ENCODE measurements around the gene NOL9. TPM values are rescaled to one million over a fixed set of nuclear protein-coding genes. Genes with fewer than 3 reads are reported as not detected.

Gene NOL9
- total and polyA plus RNA-seq, 2 of the 13 experiments (the other 11 are each of a cell fraction or from before 2014, with no cell fraction given), result 18.0 to 24.7 TPM

DNA sequence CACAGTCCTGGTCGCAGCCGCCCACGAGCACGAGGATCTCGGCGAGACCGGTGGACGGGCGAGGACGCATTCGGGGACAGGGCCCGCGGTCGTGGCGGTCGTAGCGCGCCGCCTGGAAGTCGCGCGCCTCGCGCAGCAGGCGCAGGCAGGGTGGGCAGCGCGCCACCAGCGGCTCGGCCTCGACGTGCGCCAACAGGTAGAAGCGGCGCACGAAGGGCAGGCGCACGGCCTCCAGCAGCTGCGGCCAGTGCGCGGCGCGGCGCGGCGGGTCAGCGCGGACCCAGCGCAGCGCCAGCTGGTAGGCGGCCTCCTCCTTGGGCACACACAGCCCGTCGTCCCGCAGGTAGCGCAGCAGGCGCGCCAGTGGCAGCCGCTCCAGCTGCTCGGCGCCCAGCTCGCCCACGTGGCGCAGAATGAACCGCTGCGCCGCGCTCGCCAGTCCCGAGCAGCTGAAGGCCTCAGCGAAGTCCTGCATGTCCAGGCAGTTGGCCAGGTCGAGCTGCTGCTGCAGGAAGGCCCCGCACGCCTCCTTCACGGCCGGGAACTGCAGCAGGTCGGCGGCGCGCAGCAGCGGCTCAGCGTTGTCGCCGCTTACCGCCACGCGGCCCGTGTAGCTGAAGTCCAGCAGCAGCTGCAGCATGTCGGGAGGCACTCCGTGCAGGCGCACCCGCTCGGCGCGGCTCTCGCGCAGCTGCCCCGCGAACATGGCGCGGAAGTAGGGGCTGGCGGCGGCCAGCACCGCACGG lies 47.8 kb upstream of the NOL9 start (continued):
- TF ChIP-seq, protein P1, sequence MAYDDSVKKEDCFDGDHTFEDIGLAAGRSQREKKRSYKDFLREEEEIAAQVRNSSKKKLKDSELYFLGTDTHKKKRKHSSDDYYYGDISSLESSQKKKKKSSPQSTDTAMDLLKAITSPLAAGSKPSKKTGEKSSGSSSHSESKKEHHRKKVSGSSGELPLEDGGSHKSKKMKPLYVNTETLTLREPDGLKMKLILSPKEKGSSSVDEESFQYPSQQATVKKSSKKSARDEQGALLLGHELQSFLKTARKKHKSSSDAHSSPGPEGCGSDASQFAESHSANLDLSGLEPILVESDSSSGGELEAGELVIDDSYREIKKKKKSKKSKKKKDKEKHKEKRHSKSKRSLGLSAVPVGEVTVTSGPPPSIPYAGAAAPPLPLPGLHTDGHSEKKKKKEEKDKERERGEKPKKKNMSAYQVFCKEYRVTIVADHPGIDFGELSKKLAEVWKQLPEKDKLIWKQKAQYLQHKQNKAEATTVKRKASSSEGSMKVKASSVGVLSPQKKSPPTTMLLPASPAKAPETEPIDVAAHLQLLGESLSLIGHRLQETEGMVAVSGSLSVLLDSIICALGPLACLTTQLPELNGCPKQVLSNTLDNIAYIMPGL (CRISPR knock-in tag; IDR thresholded peaks at IDR 0.05; ENCODE audit: borderline replicate concordance in 1 of 2, low read depth in 1 of 2), result peak in 1 of 2 experiments; percentile 18; a peak in 3 of 4 replicates
- TF ChIP-seq, protein P2, sequence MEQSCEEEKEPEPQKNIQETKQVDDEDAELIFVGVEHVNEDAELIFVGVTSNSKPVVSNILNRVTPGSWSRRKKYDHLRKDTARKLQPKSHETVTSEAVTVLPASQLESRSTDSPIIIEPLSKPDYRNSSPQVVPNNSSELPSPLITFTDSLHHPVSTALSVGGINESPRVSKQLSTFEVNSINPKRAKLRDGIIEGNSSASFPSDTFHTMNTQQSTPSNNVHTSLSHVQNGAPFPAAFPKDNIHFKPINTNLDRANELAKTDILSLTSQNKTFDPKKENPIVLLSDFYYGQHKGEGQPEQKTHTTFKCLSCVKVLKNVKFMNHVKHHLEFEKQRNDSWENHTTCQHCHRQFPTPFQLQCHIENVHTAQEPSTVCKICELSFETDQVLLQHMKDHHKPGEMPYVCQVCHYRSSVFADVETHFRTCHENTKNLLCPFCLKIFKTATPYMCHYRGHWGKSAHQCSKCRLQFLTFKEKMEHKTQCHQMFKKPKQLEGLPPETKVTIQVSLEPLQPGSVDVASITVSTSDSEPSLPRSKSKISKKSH (CRISPR knock-in tag; IDR thresholded peaks at IDR 0.05; ENCODE audit: borderline replicate concordance), result 0 out of 2 replicates have a peak, but pooled peaks have one; percentile 9
- TF ChIP-seq ZNF282 (IDR thresholded peaks at IDR 0.05; ENCODE audit: partially characterized antibody) (no peak), SETDB1 (CRISPR knock-in tag; IDR thresholded peaks at IDR 0.05; ENCODE audit: borderline replicate concordance) (no peak), ZMYM3 (CRISPR knock-in tag; IDR thresholded peaks at IDR 0.05) (no peak), MAFK (conservative IDR thresholded peaks at IDR 0.05 in 1 of 2, IDR thresholded peaks at IDR 0.05 in 1 of 2; ENCODE audit: low read length in 2 of 2) (no peak), NFKB2 (CRISPR knock-in tag; IDR thresholded peaks at IDR 0.05; ENCODE audit: borderline replicate concordance) (no peak), HDAC1 (CRISPR knock-in tag; IDR thresholded peaks at IDR 0.05) (peak; percentile 61; the same call in 1 of the 2 replicates), ZNF772 (CRISPR knock-in tag; IDR thresholded peaks at IDR 0.05) (no peak), CBX5 (CRISPR knock-in tag; IDR thresholded peaks at IDR 0.05; ENCODE audit: borderline replicate concordance) (no peak), SNAI1 (CRISPR knock-in tag; IDR thresholded peaks at IDR 0.05; ENCODE audit: borderline replicate concordance) (no peak), PHF20 (CRISPR knock-in tag; IDR thresholded peaks at IDR 0.05) (0 out of 2 replicates have a peak, but pooled peaks have one; percentile 47), ZNF781 (CRISPR knock-in tag; IDR thresholded peaks at IDR 0.05; ENCODE audit: borderline replicate concordance, not compliant biosample characterization) (no peak)
- TF ChIP-seq, protein P3, sequence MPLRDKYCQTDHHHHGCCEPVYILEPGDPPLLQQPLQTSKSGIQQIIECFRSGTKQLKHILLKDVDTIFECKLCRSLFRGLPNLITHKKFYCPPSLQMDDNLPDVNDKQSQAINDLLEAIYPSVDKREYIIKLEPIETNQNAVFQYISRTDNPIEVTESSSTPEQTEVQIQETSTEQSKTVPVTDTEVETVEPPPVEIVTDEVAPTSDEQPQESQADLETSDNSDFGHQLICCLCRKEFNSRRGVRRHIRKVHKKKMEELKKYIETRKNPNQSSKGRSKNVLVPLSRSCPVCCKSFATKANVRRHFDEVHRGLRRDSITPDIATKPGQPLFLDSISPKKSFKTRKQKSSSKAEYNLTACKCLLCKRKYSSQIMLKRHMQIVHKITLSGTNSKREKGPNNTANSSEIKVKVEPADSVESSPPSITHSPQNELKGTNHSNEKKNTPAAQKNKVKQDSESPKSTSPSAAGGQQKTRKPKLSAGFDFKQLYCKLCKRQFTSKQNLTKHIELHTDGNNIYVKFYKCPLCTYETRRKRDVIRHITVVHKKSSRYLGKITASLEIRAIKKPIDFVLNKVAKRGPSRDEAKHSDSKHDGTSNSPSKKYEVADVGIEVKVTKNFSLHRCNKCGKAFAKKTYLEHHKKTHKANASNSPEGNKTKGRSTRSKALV (CRISPR knock-in tag; IDR thresholded peaks at IDR 0.05), result peak; percentile 80
- TF ChIP-seq, protein P4, sequence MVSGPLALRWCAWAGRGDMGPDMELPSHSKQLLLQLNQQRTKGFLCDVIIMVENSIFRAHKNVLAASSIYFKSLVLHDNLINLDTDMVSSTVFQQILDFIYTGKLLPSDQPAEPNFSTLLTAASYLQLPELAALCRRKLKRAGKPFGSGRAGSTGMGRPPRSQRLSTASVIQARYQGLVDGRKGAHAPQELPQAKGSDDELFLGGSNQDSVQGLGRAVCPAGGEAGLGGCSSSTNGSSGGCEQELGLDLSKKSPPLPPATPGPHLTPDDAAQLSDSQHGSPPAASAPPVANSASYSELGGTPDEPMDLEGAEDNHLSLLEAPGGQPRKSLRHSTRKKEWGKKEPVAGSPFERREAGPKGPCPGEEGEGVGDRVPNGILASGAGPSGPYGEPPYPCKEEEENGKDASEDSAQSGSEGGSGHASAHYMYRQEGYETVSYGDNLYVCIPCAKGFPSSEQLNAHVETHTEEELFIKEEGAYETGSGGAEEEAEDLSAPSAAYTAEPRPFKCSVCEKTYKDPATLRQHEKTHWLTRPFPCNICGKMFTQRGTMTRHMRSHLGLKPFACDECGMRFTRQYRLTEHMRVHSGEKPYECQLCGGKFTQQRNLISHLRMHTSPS (CRISPR knock-in tag; IDR thresholded peaks at IDR 0.05; ENCODE audit: low read depth), result no peak; the same call in 1 of the 2 replicates
- TF ChIP-seq, protein P5, sequence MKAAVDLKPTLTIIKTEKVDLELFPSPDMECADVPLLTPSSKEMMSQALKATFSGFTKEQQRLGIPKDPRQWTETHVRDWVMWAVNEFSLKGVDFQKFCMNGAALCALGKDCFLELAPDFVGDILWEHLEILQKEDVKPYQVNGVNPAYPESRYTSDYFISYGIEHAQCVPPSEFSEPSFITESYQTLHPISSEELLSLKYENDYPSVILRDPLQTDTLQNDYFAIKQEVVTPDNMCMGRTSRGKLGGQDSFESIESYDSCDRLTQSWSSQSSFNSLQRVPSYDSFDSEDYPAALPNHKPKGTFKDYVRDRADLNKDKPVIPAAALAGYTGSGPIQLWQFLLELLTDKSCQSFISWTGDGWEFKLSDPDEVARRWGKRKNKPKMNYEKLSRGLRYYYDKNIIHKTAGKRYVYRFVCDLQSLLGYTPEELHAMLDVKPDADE (CRISPR knock-in tag; IDR thresholded peaks at IDR 0.05), result 0 out of 2 replicates have a peak, but pooled peaks have one; percentile 10
- TF ChIP-seq, protein P6, sequence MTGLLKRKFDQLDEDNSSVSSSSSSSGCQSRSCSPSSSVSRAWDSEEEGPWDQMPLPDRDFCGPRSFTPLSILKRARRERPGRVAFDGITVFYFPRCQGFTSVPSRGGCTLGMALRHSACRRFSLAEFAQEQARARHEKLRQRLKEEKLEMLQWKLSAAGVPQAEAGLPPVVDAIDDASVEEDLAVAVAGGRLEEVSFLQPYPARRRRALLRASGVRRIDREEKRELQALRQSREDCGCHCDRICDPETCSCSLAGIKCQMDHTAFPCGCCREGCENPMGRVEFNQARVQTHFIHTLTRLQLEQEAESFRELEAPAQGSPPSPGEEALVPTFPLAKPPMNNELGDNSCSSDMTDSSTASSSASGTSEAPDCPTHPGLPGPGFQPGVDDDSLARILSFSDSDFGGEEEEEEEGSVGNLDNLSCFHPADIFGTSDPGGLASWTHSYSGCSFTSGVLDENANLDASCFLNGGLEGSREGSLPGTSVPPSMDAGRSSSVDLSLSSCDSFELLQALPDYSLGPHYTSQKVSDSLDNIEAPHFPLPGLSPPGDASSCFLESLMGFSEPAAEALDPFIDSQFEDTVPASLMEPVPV (CRISPR knock-in tag; IDR thresholded peaks at IDR 0.05), result no peak
